Glutamatergic neuron (in vitro differentiated cells): ENCODE data around the gene WDR48. TPM values are rescaled to one million over a fixed set of nuclear protein-coding genes. Genes with fewer than 3 reads are reported as not detected.

Experiments used
- DNase-seq: peaks from one replicate; pipeline ENCODE4 v3.0.0; 2022
- H3K27ac Mint-ChIP-seq: one replicate; pipeline ENCODE4 v1.8.0; 2020; ENCODE audit warnings: mild to moderate bottlenecking, mixed read lengths, inconsistent platforms; ENCODE audit not compliant: unreplicated experiment
- H3K27me3 Mint-ChIP-seq: one replicate; pipeline ENCODE4 v1.8.0; 2020; ENCODE audit warnings: mild to moderate bottlenecking, moderate library complexity, mixed read lengths, inconsistent platforms; ENCODE audit not compliant: unreplicated experiment
- H3K36me3 Mint-ChIP-seq: one replicate; pipeline ENCODE4 v1.8.0; 2020; ENCODE audit warnings: mild to moderate bottlenecking, mixed read lengths, inconsistent platforms; ENCODE audit not compliant: unreplicated experiment
- H3K4me1 Mint-ChIP-seq: one replicate; pipeline ENCODE4 v1.8.0; 2020; ENCODE audit warnings: mild to moderate bottlenecking, low read depth, mixed read lengths, inconsistent platforms; ENCODE audit not compliant: unreplicated experiment
- H3K4me3 Mint-ChIP-seq: one replicate; pipeline ENCODE4 v1.8.0; 2020; ENCODE audit warnings: mild to moderate bottlenecking, mixed read lengths, inconsistent platforms; ENCODE audit not compliant: unreplicated experiment
- H3K9me3 Mint-ChIP-seq: one replicate; pipeline ENCODE4 v1.8.0; 2020; ENCODE audit warnings: mild to moderate bottlenecking, moderate library complexity, mixed read lengths, inconsistent platforms; ENCODE audit not compliant: unreplicated experiment
- CTCF ChIP-seq: fragments of 200-600 bp; sonication (generic); IDR thresholded peaks from one replicate; pipeline ENCODE4 v1.5.0; 2021; ENCODE audit not compliant: partially characterized antibody, unreplicated experiment
- total RNA-seq: library from RNA; stranded (reverse); fragmentation: NEBNext Ultra II Directional; extraction: Animal tissue kit (Norgen Biotek cat#: 25700); gene quantifications from one replicate; pipeline ENCODE4 v1.2.1, GENCODE V29; 2021; ENCODE audit not compliant: unreplicated experiment

Gene WDR48
- total RNA-seq, 1 donor from 2014 or later, result 64.3 TPM

- H3K27me3 Mint-ChIP-seq, result peaks cover 5% of the 10 kb centered on the region
- no peaks in the 10 kb centered on the region for H3K36me3 Mint-ChIP-seq
- DNase-seq, result peak; percentile 65
- peaks cover 22% of the 10 kb centered on the region for H3K4me1 Mint-ChIP-seq
- H3K4me3 Mint-ChIP-seq, result peak overlapping the region; percentile 98
- TF ChIP-seq CTCF, result no peak
- H3K27ac Mint-ChIP-seq, result no peak overlapping the region
- peaks cover 13% of the 10 kb centered on the region for H3K9me3 Mint-ChIP-seq
Measured at GRCh38 chr3:39106851-39107387, 55.1 kb downstream of the WDR48 start.

DNA sequence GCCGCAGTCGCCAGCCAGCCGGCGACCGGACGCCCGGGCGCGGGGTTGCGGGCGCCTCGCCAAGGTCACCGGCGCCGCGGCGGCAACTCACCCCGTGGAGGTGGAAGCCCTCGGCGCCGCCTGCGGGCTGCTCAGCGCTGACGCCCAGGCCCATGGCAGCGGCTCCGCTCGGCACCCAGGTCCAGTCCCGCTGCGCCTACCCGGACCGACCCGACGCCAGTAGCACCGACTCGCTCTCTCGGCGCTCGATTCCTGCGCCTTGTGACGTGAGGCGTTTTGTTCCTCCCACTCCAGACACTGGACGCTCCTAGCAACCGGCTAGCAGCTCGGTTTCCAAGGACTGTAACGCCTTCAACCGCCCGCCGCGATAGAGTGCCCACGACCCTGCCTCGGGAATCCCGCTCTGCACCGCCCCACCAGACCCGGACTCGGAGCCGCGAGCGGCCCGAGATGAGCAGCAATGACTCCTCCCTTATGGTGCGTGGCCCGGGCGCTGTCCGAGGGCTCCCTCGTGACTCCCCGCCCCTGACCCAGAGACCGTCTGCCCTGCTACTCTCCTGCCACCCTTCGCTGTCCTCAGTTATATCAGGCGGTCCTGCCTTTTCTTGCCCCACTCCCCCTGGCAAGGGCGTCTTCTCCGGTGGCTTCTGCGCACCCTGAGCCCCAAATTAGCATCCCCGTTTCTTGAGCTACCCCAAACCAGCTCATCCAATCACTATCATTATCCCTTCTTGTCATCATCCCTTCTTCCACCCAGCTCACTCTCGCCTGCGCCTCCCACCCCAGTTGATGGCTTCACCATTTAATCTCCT is 55.8 kb downstream of the WDR48 start, which contains the start of the genes GORASP1 and TTC21A:
Gene GORASP1, minus strand, starts transcription at position 240 of the 812 bp plus-strand sequence. Its CDS starts 86 bp downstream, at position 154.
Gene TTC21A, plus strand, starts transcription at position 293 of the 812 bp plus-strand sequence. Its CDS starts 158 bp downstream, at position 451.
- Mint-ChIP-seq H3K27me3 (peaks cover 5% of the 10 kb centered on the region), H3K36me3 (peaks cover under 1% of the 10 kb centered on the region), H3K4me3 (peak within 1 kb of the TSS; percentile 99), H3K27ac (peak within 1 kb of the TSS; percentile 90), H3K9me3 (peaks cover 13% of the 10 kb centered on the region), H3K4me1 (peaks cover 22% of the 10 kb centered on the region)
- no peak for TF ChIP-seq CTCF
- DNase-seq, result peak; percentile 84

- H3K4me3 Mint-ChIP-seq, result peak overlapping the region; percentile 99
- peaks cover 5% of the 10 kb centered on the region for H3K27me3 Mint-ChIP-seq
- peak overlapping the region; percentile 90 for H3K27ac Mint-ChIP-seq
- no peak for DNase-seq
- no peak for TF ChIP-seq CTCF
- peaks cover 4% of the 10 kb centered on the region for H3K36me3 Mint-ChIP-seq
- peaks cover 22% of the 10 kb centered on the region for H3K4me1 Mint-ChIP-seq
- H3K9me3 Mint-ChIP-seq, result peaks cover 13% of the 10 kb centered on the region
Measured at GRCh38 chr3:39108200-39108710, 56.4 kb downstream of the WDR48 start.

DNA sequence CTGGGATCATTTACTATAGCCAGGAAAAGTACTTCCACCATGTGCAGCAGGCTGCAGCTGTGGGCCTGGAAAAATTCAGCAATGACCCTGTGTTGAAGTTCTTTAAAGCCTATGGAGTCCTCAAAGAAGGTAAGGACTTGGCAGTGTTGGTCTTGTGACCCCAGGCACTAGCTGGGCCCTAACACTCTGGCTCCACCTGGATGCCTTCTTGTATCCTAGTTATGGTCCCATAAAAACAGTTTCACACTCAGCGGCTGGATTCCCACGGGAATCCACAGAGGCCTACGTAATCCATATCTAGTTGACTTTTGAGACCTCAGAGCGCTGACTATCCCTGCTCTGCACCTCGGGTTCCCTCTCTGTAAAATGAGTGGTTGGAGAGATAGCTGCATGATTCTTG is 57.3 kb downstream of the WDR48 start:
- Mint-ChIP-seq H3K36me3 (peaks cover 4% of the 10 kb centered on the region), H3K27ac (no peak overlapping the region), H3K9me3 (peaks cover 13% of the 10 kb centered on the region), H3K4me1 (peaks cover 17% of the 10 kb centered on the region), H3K27me3 (peaks cover 5% of the 10 kb centered on the region), H3K4me3 (no peak overlapping the region)
- no peak for TF ChIP-seq CTCF
- DNase-seq, result no peak
